ENCODE results near the gene EPB41L3.
"Not testable (repeated sequence)": the region's sequence is repeated elsewhere in the genome, so short reads cannot be mapped to it uniquely, and the experiment has no call there.

Gene EPB41L3

GRCh38 chr18:5543773-5544389 is at the start of gene EPB41L3:
Gene EPB41L3, minus strand, starts transcription at chr18:5543997. Its CDS starts 54,814 bp downstream, at chr18:5489183.
- Histone ChIP-seq H3K27ac (ENCODE audit: low read length) (peak within 1 kb of the TSS; percentile 60), H3K4me3 (ENCODE audit: low read depth in 1 of 2, low read length in 2 of 2) (peak within 1 kb of the TSS; percentile 55 to 72), H3K36me3 (ENCODE audit: control insufficient read depth in 1 of 2, insufficient read depth in 2 of 2, low read length in 2 of 2) (no peaks in the 10 kb centered on the region), H3K9me3 (ENCODE audit: control insufficient read depth in 1 of 2, low read length in 2 of 2) (no peaks in the 10 kb centered on the region), H3K4me1 (ENCODE audit: control insufficient read depth in 1 of 2, insufficient read depth in 2 of 2, low read length in 2 of 2) (no peaks in the 10 kb centered on the region), H3K27me3 (ENCODE audit: low read depth, low read length) (no peaks in the 10 kb centered on the region)

GRCh38 chr18:5588529-5588928 is 44.7 kb upstream of the EPB41L3 start:
- no peaks in the 10 kb centered on the region for H3K36me3 ChIP-seq (ENCODE audit: control insufficient read depth in 1 of 2, insufficient read depth in 2 of 2, low read length in 2 of 2)
- no peaks in the 10 kb centered on the region for H3K27me3 ChIP-seq (ENCODE audit: low read depth, low read length)
- no peak overlapping the region for H3K27ac ChIP-seq (ENCODE audit: low read length)
- H3K9me3 ChIP-seq (ENCODE audit: control insufficient read depth in 1 of 2, low read length in 2 of 2) = peaks cover 4 to 5% of the 10 kb centered on the region in 2 donors
- no peaks in the 10 kb centered on the region for H3K4me1 ChIP-seq (ENCODE audit: control insufficient read depth in 1 of 2, insufficient read depth in 2 of 2, low read length in 2 of 2)
- H3K4me3 ChIP-seq (ENCODE audit: low read depth in 1 of 2, low read length in 2 of 2) = no peak overlapping the region

GRCh38 chr18:5585653-5586052 is 41.9 kb upstream of the EPB41L3 start:
- no peak overlapping the region for H3K27ac ChIP-seq (ENCODE audit: low read length)

GRCh38 chr18:5584746-5585417 is 41.1 kb upstream of the EPB41L3 start:
- H3K27ac ChIP-seq (ENCODE audit: low read length) = no peak overlapping the region

More at GRCh38 chr18:5585653-5586052, 41.9 kb upstream of the EPB41L3 start:
- Histone ChIP-seq H3K36me3 (ENCODE audit: control insufficient read depth in 1 of 2, insufficient read depth in 2 of 2, low read length in 2 of 2) (no peaks in the 10 kb centered on the region), H3K4me3 (ENCODE audit: low read depth in 1 of 2, low read length in 2 of 2) (no peak overlapping the region), H3K27me3 (ENCODE audit: low read depth, low read length) (no peaks in the 10 kb centered on the region), H3K9me3 (ENCODE audit: control insufficient read depth in 1 of 2, low read length in 2 of 2) (no peaks in the 10 kb centered on the region), H3K4me1 (ENCODE audit: control insufficient read depth in 1 of 2, insufficient read depth in 2 of 2, low read length in 2 of 2) (peaks cover 0 to 4% of the 10 kb centered on the region in 2 donors)

GRCh38 chr18:5582849-5583681 is 39.3 kb upstream of the EPB41L3 start:
- Histone ChIP-seq H3K27ac (ENCODE audit: low read length) (peak overlapping the region; percentile 49), H3K4me3 (ENCODE audit: low read depth in 1 of 2, low read length in 2 of 2) (no peak overlapping the region)

More at GRCh38 chr18:5584746-5585417, 41.1 kb upstream of the EPB41L3 start:
- H3K36me3 ChIP-seq (ENCODE audit: control insufficient read depth in 1 of 2, insufficient read depth in 2 of 2, low read length in 2 of 2) = no peaks in the 10 kb centered on the region
- H3K4me3 ChIP-seq (ENCODE audit: low read depth in 1 of 2, low read length in 2 of 2) = no peak overlapping the region
- no peaks in the 10 kb centered on the region for H3K27me3 ChIP-seq (ENCODE audit: low read depth, low read length)
- peaks cover 0 to 4% of the 10 kb centered on the region in 2 donors for H3K4me1 ChIP-seq (ENCODE audit: control insufficient read depth in 1 of 2, insufficient read depth in 2 of 2, low read length in 2 of 2)
- no peaks in the 10 kb centered on the region for H3K9me3 ChIP-seq (ENCODE audit: control insufficient read depth in 1 of 2, low read length in 2 of 2)

GRCh38 chr18:5582076-5582475 is 38.3 kb upstream of the EPB41L3 start:
- no peak overlapping the region for H3K4me3 ChIP-seq (ENCODE audit: low read depth in 1 of 2, low read length in 2 of 2)
- H3K4me1 ChIP-seq (ENCODE audit: control insufficient read depth in 1 of 2, insufficient read depth in 2 of 2, low read length in 2 of 2) = peaks cover 0 to 4% of the 10 kb centered on the region in 2 donors
- no peaks in the 10 kb centered on the region for H3K27me3 ChIP-seq (ENCODE audit: low read depth, low read length)
- H3K27ac ChIP-seq (ENCODE audit: low read length) = no peak overlapping the region
- no peaks in the 10 kb centered on the region for H3K36me3 ChIP-seq (ENCODE audit: control insufficient read depth in 1 of 2, insufficient read depth in 2 of 2, low read length in 2 of 2)
- H3K9me3 ChIP-seq (ENCODE audit: control insufficient read depth in 1 of 2, low read length in 2 of 2) = no peaks in the 10 kb centered on the region

More at GRCh38 chr18:5582849-5583681, 39.3 kb upstream of the EPB41L3 start:
- Histone ChIP-seq H3K27me3 (ENCODE audit: low read depth, low read length) (no peaks in the 10 kb centered on the region), H3K4me1 (ENCODE audit: control insufficient read depth in 1 of 2, insufficient read depth in 2 of 2, low read length in 2 of 2) (peaks cover 0 to 4% of the 10 kb centered on the region in 2 donors), H3K36me3 (ENCODE audit: control insufficient read depth in 1 of 2, insufficient read depth in 2 of 2, low read length in 2 of 2) (no peaks in the 10 kb centered on the region), H3K9me3 (ENCODE audit: control insufficient read depth in 1 of 2, low read length in 2 of 2) (no peaks in the 10 kb centered on the region)

GRCh38 chr18:5574843-5575242 is 31.0 kb upstream of the EPB41L3 start:
- H3K36me3 ChIP-seq (ENCODE audit: control insufficient read depth in 1 of 2, insufficient read depth in 2 of 2, low read length in 2 of 2) = no peaks in the 10 kb centered on the region
- no peaks in the 10 kb centered on the region for H3K27me3 ChIP-seq (ENCODE audit: low read depth, low read length)
- peaks cover 0 to 3% of the 10 kb centered on the region in 2 donors for H3K4me1 ChIP-seq (ENCODE audit: control insufficient read depth in 1 of 2, insufficient read depth in 2 of 2, low read length in 2 of 2)
- no peaks in the 10 kb centered on the region for H3K9me3 ChIP-seq (ENCODE audit: control insufficient read depth in 1 of 2, low read length in 2 of 2)
- H3K4me3 ChIP-seq (ENCODE audit: low read depth in 1 of 2, low read length in 2 of 2) = no peak overlapping the region
- no peak overlapping the region for H3K27ac ChIP-seq (ENCODE audit: low read length)

- no peak overlapping the region for H3K4me3 ChIP-seq (ENCODE audit: low read depth in 1 of 2, low read length in 2 of 2)
- no peaks in the 10 kb centered on the region for H3K9me3 ChIP-seq (ENCODE audit: control insufficient read depth in 1 of 2, low read length in 2 of 2)
- H3K27me3 ChIP-seq (ENCODE audit: low read depth, low read length) = no peaks in the 10 kb centered on the region
- H3K36me3 ChIP-seq (ENCODE audit: control insufficient read depth in 1 of 2, insufficient read depth in 2 of 2, low read length in 2 of 2) = no peaks in the 10 kb centered on the region
- H3K4me1 ChIP-seq (ENCODE audit: control insufficient read depth in 1 of 2, insufficient read depth in 2 of 2, low read length in 2 of 2) = peaks cover 0 to 3% of the 10 kb centered on the region in 2 donors
- H3K27ac ChIP-seq (ENCODE audit: low read length) = no peak overlapping the region
Measured at GRCh38 chr18:5571666-5572065, 27.9 kb upstream of the EPB41L3 start.

- not testable (repeated sequence) for H3K4me1 ChIP-seq (ENCODE audit: control insufficient read depth in 1 of 2, insufficient read depth in 2 of 2, low read length in 2 of 2); H3K9me3 ChIP-seq (ENCODE audit: control insufficient read depth in 1 of 2, low read length in 2 of 2); H3K27ac ChIP-seq (ENCODE audit: low read length); H3K4me3 ChIP-seq (ENCODE audit: low read depth in 1 of 2, low read length in 2 of 2); H3K27me3 ChIP-seq (ENCODE audit: low read depth, low read length); H3K36me3 ChIP-seq (ENCODE audit: control insufficient read depth in 1 of 2, insufficient read depth in 2 of 2, low read length in 2 of 2)
Measured at GRCh38 chr18:5570613-5571012, 26.8 kb upstream of the EPB41L3 start.

- Histone ChIP-seq H3K4me1 (ENCODE audit: control insufficient read depth in 1 of 2, insufficient read depth in 2 of 2, low read length in 2 of 2) (peaks cover 0 to 3% of the 10 kb centered on the region in 2 donors), H3K27me3 (ENCODE audit: low read depth, low read length) (no peaks in the 10 kb centered on the region), H3K36me3 (ENCODE audit: control insufficient read depth in 1 of 2, insufficient read depth in 2 of 2, low read length in 2 of 2) (no peaks in the 10 kb centered on the region), H3K27ac (ENCODE audit: low read length) (no peak overlapping the region), H3K9me3 (ENCODE audit: control insufficient read depth in 1 of 2, low read length in 2 of 2) (no peaks in the 10 kb centered on the region), H3K4me3 (ENCODE audit: low read depth in 1 of 2, low read length in 2 of 2) (no peak overlapping the region)
Measured at GRCh38 chr18:5568416-5568815, 24.6 kb upstream of the EPB41L3 start.

- Histone ChIP-seq H3K36me3 (ENCODE audit: control insufficient read depth in 1 of 2, insufficient read depth in 2 of 2, low read length in 2 of 2) (no peaks in the 10 kb centered on the region), H3K27ac (ENCODE audit: low read length) (no peak overlapping the region), H3K9me3 (ENCODE audit: control insufficient read depth in 1 of 2, low read length in 2 of 2) (no peaks in the 10 kb centered on the region), H3K4me3 (ENCODE audit: low read depth in 1 of 2, low read length in 2 of 2) (no peak overlapping the region), H3K4me1 (ENCODE audit: control insufficient read depth in 1 of 2, insufficient read depth in 2 of 2, low read length in 2 of 2) (no peaks in the 10 kb centered on the region), H3K27me3 (ENCODE audit: low read depth, low read length) (no peaks in the 10 kb centered on the region)
Measured at GRCh38 chr18:5558851-5559250, 15.1 kb upstream of the EPB41L3 start.
